Karpas-422 (cell line): ENCODE data around the gene CACNA1I. TPM values are rescaled to one million over a fixed set of nuclear protein-coding genes. Genes with fewer than 3 reads are reported as not detected.

Experiments
- DNase-seq: peaks from one replicate; pipeline ENCODE4 v3.0.0-alpha.2; 2015
- H2AFZ ChIP-seq: fragments of 200-600 bp; sonication (generic); 2 replicates; pipeline ENCODE4 v1.6.1; 2014; ENCODE audit warnings: antibody characterized with exemption, low read length, mixed read lengths
- H3K27ac ChIP-seq: fragments of 200-600 bp; sonication (generic); 2 replicates; pipeline ENCODE4 v1.5.1; 2014; ENCODE audit warnings: mild to moderate bottlenecking, low read length, moderate library complexity
- H3K27me3 ChIP-seq: fragments of 200-600 bp; sonication (generic); 2 replicates; pipeline ENCODE4 v1.6.1; 2014; ENCODE audit warnings: low read length, mixed read lengths
- H3K36me3 ChIP-seq: fragments of 200-600 bp; sonication (generic); 2 replicates; pipeline ENCODE4 v1.6.1; 2014; ENCODE audit warnings: low read length, mixed read lengths; ENCODE audit not compliant: insufficient read depth
- H3K4me1 ChIP-seq: fragments of 200-600 bp; sonication (generic); 2 replicates; pipeline ENCODE4 v1.6.1; 2014; ENCODE audit warnings: mild to moderate bottlenecking, low read length, mixed read lengths
- H3K4me2 ChIP-seq: fragments of 200-600 bp; sonication (generic); 2 replicates; pipeline ENCODE4 v1.6.1; 2014; ENCODE audit warnings: low read length, low read depth, mild to moderate bottlenecking; ENCODE audit not compliant: poor library complexity, severe bottlenecking
- H3K4me3 ChIP-seq: fragments of 200-600 bp; sonication (generic); 2 replicates; pipeline ENCODE4 v1.5.1; 2014; ENCODE audit warnings: mild to moderate bottlenecking, antibody characterized with exemption, low read length, mixed read lengths
- H3K79me2 ChIP-seq: fragments of 200-600 bp; sonication (generic); 2 replicates; pipeline ENCODE4 v1.6.1; 2014; ENCODE audit warnings: mild to moderate bottlenecking, low read length, mixed read lengths
- H3K9ac ChIP-seq: fragments of 200-600 bp; sonication (generic); 2 replicates; pipeline ENCODE4 v1.6.0; 2014; ENCODE audit warnings: low read length
- H3K9me2 ChIP-seq: fragments of 200-600 bp; sonication (generic), shearing (Covaris generic); replicated peaks from 2 replicates; pipeline ENCODE4 v1.6.0; 2014; ENCODE audit warnings: mild to moderate bottlenecking, low read length, moderate library complexity; ENCODE audit not compliant: insufficient read depth
- H3K9me3 ChIP-seq: fragments of 300-700, 200-600 bp; sonication (generic); 2 replicates; pipeline ENCODE4 v1.6.1; 2014; ENCODE audit warnings: low read length, mixed read lengths
- H4K20me1 ChIP-seq: fragments of 200-600 bp; sonication (generic); 2 replicates; pipeline ENCODE4 v1.6.1; 2014; ENCODE audit warnings: mild to moderate bottlenecking, antibody characterized with exemption, low read length, low read depth; ENCODE audit not compliant: insufficient read depth
- total RNA-seq: library from RNA; depleted of rRNA; stranded (reverse); fragments of >200 nt; shearing (Covaris generic); gene quantifications from 2 replicates; pipeline ENCODE4 v1.2.3, GENCODE V29; 2014; ENCODE audit warnings: low replicate concordance

CACNA1I gene
- total RNA-seq, 1 experiment from 2014 or later = not detected

DNA sequence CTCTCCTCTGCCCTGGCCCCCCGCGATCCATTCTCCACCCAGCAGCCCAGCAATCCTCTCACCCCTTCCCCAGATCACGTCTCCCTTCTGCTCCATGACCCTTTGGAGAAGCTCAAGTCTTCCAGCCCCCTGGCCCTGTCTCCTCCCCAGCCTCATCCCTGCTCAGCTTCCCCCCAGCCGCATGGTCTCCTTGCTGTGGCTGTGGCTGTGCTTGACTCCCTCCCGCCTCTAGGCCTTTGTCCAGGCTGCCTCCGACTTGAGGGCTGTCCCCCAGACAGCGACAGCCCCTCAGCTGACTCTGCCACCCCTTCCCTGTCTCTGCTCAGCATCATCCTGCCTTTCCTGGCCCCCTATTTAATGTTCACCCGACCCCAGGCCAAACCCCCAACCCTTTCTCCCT, 59.3 kb downstream of the CACNA1I start:
- no peak overlapping the region for H3K4me2 ChIP-seq
- H3K9ac ChIP-seq = no peak overlapping the region
- H3K79me2 ChIP-seq = no peaks in the 10 kb centered on the region
- H3K4me1 ChIP-seq = peaks cover 3% of the 10 kb centered on the region; the same call in 1 of the 2 replicates
- no peaks in the 10 kb centered on the region for H4K20me1 ChIP-seq
- no peak overlapping the region for H3K27ac ChIP-seq
- no peak overlapping the region for H2AFZ ChIP-seq
- H3K36me3 ChIP-seq = no peaks in the 10 kb centered on the region
- no peak overlapping the region for H3K4me3 ChIP-seq
- no peaks in the 10 kb centered on the region for H3K27me3 ChIP-seq
- no peaks in the 10 kb centered on the region for H3K9me2 ChIP-seq
- no peak for DNase-seq
- no peaks in the 10 kb centered on the region for H3K9me3 ChIP-seq

DNA sequence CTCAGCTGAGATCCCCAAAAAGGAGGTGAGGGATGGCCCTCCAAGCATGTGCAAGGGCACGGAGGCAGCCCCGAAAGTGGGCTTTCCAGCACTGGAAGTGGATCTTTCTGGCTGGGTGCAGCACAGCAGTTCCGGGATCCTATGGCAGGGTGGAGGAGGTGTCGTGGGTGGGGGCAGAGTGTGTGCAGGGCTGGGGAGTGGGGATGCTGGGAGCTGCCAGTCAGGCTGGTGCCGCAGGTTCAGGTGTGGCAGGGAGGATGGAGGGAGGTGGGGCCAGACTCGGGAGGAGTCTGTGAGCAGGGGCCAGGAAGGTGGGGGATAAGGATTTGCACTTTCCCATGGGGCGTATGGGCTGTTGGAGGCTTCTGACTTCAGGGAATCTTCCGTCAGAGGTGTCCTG, 60.2 kb downstream of the CACNA1I start:
- Histone ChIP-seq H3K79me2 (no peaks in the 10 kb centered on the region), H3K4me2 (no peak overlapping the region), H3K27ac (no peak overlapping the region), H3K27me3 (no peaks in the 10 kb centered on the region), H3K36me3 (no peaks in the 10 kb centered on the region), H3K4me1 (peaks cover 3% of the 10 kb centered on the region; the same call in 1 of the 2 replicates), H3K9ac (no peak overlapping the region), H4K20me1 (no peaks in the 10 kb centered on the region), H2AFZ (no peak overlapping the region), H3K9me2 (no peaks in the 10 kb centered on the region), H3K9me3 (no peaks in the 10 kb centered on the region), H3K4me3 (no peak overlapping the region)
- no peak for DNase-seq

DNA sequence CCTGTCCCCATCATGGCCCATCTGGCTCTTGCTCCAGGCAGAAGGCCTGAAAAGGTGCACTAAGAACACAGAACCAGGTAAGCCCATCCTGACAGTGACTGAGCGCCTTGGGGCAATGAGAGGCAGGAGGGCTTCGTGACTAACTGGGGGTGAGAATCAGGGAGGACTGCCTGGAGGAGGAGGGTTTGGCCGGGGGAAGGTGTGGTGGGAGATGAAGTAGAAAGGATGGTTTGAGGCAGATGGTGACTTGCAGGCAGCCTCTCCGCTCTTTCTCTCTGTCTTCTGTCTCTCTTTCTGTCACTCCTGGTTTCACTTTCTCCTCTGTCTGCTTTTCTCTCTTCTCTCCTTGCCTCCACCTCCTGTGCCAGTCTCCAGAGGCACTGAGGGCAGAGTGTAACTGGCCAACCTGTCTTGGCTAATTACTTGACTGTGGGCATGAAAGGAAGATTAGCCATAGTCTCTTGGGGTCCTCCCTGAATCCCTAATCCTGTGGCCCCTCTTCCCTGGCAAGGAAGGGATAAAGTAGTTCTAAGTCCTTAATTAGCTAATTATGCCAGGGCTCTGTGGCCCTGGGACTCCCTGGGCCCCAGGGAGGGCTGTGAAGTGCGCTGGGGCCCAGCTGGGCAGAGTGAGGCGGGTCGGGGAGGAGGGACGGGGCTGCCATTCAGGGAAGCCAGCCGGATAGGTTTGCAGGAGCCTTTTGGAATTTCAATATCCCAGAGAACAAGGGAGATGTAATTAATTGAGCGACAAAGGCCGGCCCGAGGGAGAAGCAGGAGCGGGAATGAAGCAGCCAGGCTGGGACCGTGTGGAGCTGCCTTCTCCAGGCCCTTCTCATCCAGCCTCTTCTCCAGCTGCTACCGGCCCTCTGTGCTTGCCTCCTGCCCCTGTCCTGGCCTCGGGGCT, 61.1 kb downstream of the CACNA1I start:
- Histone ChIP-seq H3K27me3 (no peaks in the 10 kb centered on the region), H3K4me1 (no peaks in the 10 kb centered on the region), H3K9me3 (no peaks in the 10 kb centered on the region), H3K9me2 (no peaks in the 10 kb centered on the region), H3K9ac (no peak overlapping the region), H3K4me2 (no peak overlapping the region), H3K27ac (no peak overlapping the region), H3K79me2 (no peaks in the 10 kb centered on the region), H3K36me3 (no peaks in the 10 kb centered on the region), H2AFZ (no peak overlapping the region), H3K4me3 (no peak overlapping the region), H4K20me1 (no peaks in the 10 kb centered on the region)
- DNase-seq = no peak

DNA sequence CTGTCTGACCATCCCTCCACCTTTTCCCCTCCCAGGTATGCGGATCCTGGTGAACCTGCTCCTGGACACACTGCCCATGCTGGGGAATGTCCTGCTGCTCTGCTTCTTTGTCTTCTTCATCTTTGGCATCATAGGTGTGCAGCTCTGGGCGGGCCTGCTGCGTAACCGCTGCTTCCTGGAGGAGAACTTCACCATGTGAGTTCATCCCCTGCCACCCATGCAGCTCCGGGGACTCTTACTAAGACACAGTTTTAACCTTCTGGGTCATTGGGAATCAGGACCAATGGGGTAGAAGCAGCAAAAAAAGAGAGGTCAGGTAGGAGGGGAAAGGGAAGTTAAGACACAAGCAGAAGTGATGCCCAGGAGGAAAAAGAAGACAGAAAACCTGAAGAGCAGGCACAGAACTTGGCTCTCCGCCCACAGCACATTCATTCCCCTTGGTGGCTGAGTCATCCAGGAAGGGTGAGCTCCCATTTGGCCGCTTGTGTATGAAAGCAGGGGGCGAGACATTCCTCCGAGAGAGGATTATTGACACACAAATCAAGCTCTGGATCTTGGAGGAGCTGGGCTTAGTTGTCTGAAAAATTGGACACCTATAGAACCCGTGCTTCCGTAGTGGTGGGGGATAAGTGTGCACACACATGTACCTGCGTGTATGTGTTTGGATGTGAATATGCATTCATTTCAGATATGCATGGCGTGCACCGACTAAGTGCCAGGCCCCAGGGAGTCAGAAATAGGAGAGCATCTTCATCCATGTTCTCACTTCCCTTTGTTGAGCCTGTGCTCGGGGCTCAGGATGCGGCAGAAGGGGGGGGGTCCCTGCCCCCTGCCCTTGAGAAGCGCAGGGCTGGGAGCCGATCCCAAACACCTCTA, 64.2 kb downstream of the CACNA1I start:
- no peak overlapping the region for H3K4me2 ChIP-seq
- DNase-seq = no peak
- no peaks in the 10 kb centered on the region for H4K20me1 ChIP-seq
- H3K36me3 ChIP-seq = no peaks in the 10 kb centered on the region
- H3K4me3 ChIP-seq = no peak overlapping the region
- no peaks in the 10 kb centered on the region for H3K79me2 ChIP-seq
- no peak overlapping the region for H3K27ac ChIP-seq
- no peak overlapping the region for H3K9ac ChIP-seq
- H3K27me3 ChIP-seq = no peaks in the 10 kb centered on the region
- no peaks in the 10 kb centered on the region for H3K4me1 ChIP-seq
- H2AFZ ChIP-seq = no peak overlapping the region
- H3K9me2 ChIP-seq = no peaks in the 10 kb centered on the region
- no peaks in the 10 kb centered on the region for H3K9me3 ChIP-seq

DNA sequence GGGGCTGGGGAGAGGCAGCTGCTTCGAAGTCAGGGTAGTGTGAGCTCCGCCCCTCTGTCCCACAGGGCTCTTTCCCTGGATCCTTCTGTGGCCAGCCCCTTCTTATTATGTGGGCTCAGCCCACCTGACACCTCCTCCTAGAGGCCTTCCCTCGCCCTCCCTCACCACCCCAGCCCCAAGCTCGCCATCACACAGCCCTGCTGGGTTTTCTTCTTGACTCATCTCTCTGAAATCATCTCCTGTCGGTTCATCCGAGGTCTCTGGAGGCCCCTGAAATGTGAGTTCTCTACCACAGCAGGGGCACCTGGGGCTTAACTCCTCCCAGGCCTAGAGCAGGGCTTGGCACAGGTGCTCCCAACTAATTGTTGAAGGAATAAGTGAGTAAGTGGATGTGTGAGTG, 65.2 kb downstream of the CACNA1I start:
- Histone ChIP-seq H3K36me3 (no peaks in the 10 kb centered on the region), H2AFZ (no peak overlapping the region), H3K4me2 (no peak overlapping the region), H3K79me2 (no peaks in the 10 kb centered on the region), H3K9me3 (no peaks in the 10 kb centered on the region), H3K4me1 (no peaks in the 10 kb centered on the region), H3K27ac (no peak overlapping the region), H4K20me1 (no peaks in the 10 kb centered on the region), H3K9me2 (no peaks in the 10 kb centered on the region), H3K4me3 (no peak overlapping the region), H3K9ac (no peak overlapping the region), H3K27me3 (no peaks in the 10 kb centered on the region)
- no peak for DNase-seq

DNA sequence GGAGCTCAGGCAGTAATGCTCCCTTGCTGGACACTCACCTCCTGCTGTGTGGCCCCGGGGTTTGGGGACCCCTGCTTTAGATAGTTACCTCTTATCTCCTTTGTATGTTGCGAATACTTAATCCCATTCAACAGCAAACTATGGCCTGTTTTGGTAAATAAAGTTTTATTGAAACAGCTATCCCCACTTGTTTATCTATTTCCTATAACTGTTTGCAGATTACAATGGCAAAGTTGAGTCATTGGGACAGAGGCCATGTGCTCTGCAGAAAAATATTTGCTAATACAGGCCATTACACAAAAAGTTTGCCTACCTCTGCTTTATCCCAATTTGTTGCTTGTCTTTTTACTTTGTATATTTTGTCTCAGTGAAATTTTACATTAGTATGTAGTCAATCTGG, 68.4 kb downstream of the CACNA1I start:
- no peaks in the 10 kb centered on the region for H3K79me2 ChIP-seq
- no peak overlapping the region for H3K27ac ChIP-seq
- H3K9me3 ChIP-seq = no peaks in the 10 kb centered on the region
- H3K36me3 ChIP-seq = no peaks in the 10 kb centered on the region
- H3K4me1 ChIP-seq = no peaks in the 10 kb centered on the region
- H3K9ac ChIP-seq = no peak overlapping the region
- H2AFZ ChIP-seq = no peak overlapping the region
- no peak overlapping the region for H3K4me2 ChIP-seq
- H3K27me3 ChIP-seq = no peaks in the 10 kb centered on the region
- H4K20me1 ChIP-seq = 0 out of 2 replicates have a peak, but pooled peaks cover 3% of the 10 kb centered on the region
- no peak overlapping the region for H3K4me3 ChIP-seq
- no peaks in the 10 kb centered on the region for H3K9me2 ChIP-seq
- DNase-seq = no peak

DNA sequence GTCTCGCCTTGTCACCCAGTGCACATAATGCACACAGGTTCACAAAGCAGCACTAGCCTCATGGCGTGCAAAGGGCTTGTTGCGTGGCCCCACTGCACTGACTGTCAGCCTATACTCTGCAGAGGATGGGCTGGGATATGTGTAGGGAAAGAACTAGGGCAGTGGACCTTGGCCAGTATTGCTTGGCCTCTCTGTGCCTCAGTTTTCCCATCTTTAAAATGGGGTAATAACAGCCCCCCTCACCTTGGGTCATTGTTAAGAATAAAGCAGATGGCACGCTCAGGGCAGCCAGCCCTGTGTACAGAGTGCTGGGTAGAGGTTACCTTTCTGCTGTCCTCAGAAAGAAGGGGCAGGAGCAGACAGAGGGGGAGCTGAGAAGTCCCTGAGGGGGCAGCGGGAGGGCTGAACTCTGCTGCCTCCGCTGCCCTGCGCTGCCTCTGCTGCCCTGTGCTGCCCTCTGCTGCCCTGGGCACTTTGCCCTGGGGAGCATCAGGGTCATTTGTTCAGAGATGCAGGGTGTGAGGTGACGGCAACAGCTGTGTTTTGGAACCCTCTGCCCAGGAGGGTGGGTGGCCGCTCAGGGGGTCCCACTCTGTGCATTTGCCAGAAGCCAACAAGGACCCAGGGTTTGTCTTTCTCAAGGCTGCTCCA, 71.2 kb downstream of the CACNA1I start:
- H3K36me3 ChIP-seq = no peaks in the 10 kb centered on the region
- H4K20me1 ChIP-seq = 0 out of 2 replicates have a peak, but pooled peaks cover 3% of the 10 kb centered on the region
- H3K4me1 ChIP-seq = no peaks in the 10 kb centered on the region
- H2AFZ ChIP-seq = no peak overlapping the region
- H3K9me3 ChIP-seq = no peaks in the 10 kb centered on the region
- H3K9me2 ChIP-seq = no peaks in the 10 kb centered on the region
- H3K27me3 ChIP-seq = no peaks in the 10 kb centered on the region
- no peak overlapping the region for H3K27ac ChIP-seq
- no peak overlapping the region for H3K9ac ChIP-seq
- DNase-seq = no peak
- H3K79me2 ChIP-seq = no peaks in the 10 kb centered on the region
- no peak overlapping the region for H3K4me2 ChIP-seq
- no peak overlapping the region for H3K4me3 ChIP-seq
